SK-N-SH treated with all-trans-retinoic acid at 6 μM for 48 hours (cell line): ENCODE measurements around the gene TET2.

Experiments used
- ATAC-seq: fragments of 200-7000 bp; cut with Tn5 transposase; 3 replicates; pipeline ENCODE4 v1.9.1; 2020; ENCODE audit warnings: mild to moderate bottlenecking, moderate library complexity
- ARNTL ChIP-seq: fragments of 450-650 bp; formaldehyde crosslinking; IDR thresholded peaks from 2 replicates; pipeline ENCODE4 v1.5.0; 2020; ENCODE audit warnings: low read depth, mild to moderate bottlenecking, moderate library complexity, borderline replicate concordance
- BACH2 ChIP-seq: fragments of 250-450 bp; sonication (Bioruptor Pico); IDR thresholded peaks from 2 replicates; pipeline ENCODE4 v1.9.0; 2021; ENCODE audit warnings: mild to moderate bottlenecking, borderline replicate concordance
- CSDC2 ChIP-seq: fragments of 250-450 bp; sonication (Bioruptor Pico); IDR thresholded peaks from 2 replicates; pipeline ENCODE4 v1.5.0; 2020; ENCODE audit warnings: mild to moderate bottlenecking, moderate library complexity
- ESRRG ChIP-seq: fragments of 250-450 bp; sonication (Bioruptor Pico); IDR thresholded peaks from 2 replicates; pipeline ENCODE4 v1.6.1; 2021; ENCODE audit warnings: mild to moderate bottlenecking
- GLIS3 ChIP-seq: fragments of 250-450 bp; sonication (Bioruptor Pico); IDR thresholded peaks from 2 replicates; pipeline ENCODE4 v1.5.0; 2020; ENCODE audit warnings: mild to moderate bottlenecking, moderate library complexity
- ISL1 ChIP-seq: fragments of 250-450 bp; sonication (Bioruptor Pico); IDR thresholded peaks from 2 replicates; pipeline ENCODE4 v2.1.2; 2022; ENCODE audit warnings: mild to moderate bottlenecking, moderate library complexity
- OSR1 ChIP-seq: fragments of 250-450 bp; sonication (Bioruptor Pico); IDR thresholded peaks from 2 replicates; pipeline ENCODE4 v1.8.0; 2022; ENCODE audit warnings: moderate library complexity, mild to moderate bottlenecking, inconsistent platforms
- PPARA ChIP-seq: fragments of 250-450 bp; sonication (Bioruptor Pico); IDR thresholded peaks from 2 replicates; pipeline ENCODE4 v1.5.0; 2020; ENCODE audit warnings: mild to moderate bottlenecking, borderline replicate concordance
- RARB ChIP-seq: fragments of 250-450 bp; sonication (Bioruptor Pico); IDR thresholded peaks from 2 replicates; pipeline ENCODE4 v1.8.0; 2021; ENCODE audit warnings: mild to moderate bottlenecking, moderate library complexity
- SNAI2 ChIP-seq: fragments of 250-450 bp; sonication (Bioruptor Pico); IDR thresholded peaks from 2 replicates; pipeline ENCODE4 v1.5.0; 2020; ENCODE audit warnings: mild to moderate bottlenecking, moderate library complexity
- TCF4 ChIP-seq: fragments of 250-450 bp; sonication (Bioruptor Pico); IDR thresholded peaks from 2 replicates; pipeline ENCODE4 v1.8.0; 2021; ENCODE audit warnings: mild to moderate bottlenecking, moderate library complexity, borderline replicate concordance
- TOX ChIP-seq: fragments of 250-450 bp; sonication (Bioruptor Pico); IDR thresholded peaks from 2 replicates; pipeline ENCODE4 v1.8.0; 2021; ENCODE audit warnings: mild to moderate bottlenecking, moderate library complexity, borderline replicate concordance
- ZC3H10 ChIP-seq: fragments of 250-450 bp; sonication (Bioruptor Pico); IDR thresholded peaks from 2 replicates; pipeline ENCODE4 v1.5.1; 2021; ENCODE audit warnings: mild to moderate bottlenecking, moderate library complexity
- ZFP3 ChIP-seq: fragments of 250-450 bp; sonication (Bioruptor Pico); IDR thresholded peaks from 2 replicates; pipeline ENCODE4 v1.5.0; 2020; ENCODE audit warnings: mild to moderate bottlenecking, moderate library complexity
- ZFP30 ChIP-seq: fragments of 450-650 bp; formaldehyde crosslinking; IDR thresholded peaks from 2 replicates; pipeline ENCODE4 v1.5.0; 2022; ENCODE audit warnings: mild to moderate bottlenecking, moderate library complexity
- ZNF565 ChIP-seq: fragments of 450-650 bp; formaldehyde crosslinking; conservative IDR thresholded peaks from 2 replicates; pipeline ENCODE4 v1.5.0; 2020; ENCODE audit warnings: low read depth, mild to moderate bottlenecking, moderate library complexity
- ZNF8 ChIP-seq: fragments of 450-650 bp; formaldehyde crosslinking; IDR thresholded peaks from 2 replicates; pipeline ENCODE4 v1.5.0; 2020; ENCODE audit warnings: mild to moderate bottlenecking, moderate library complexity
- TF ChIP-seq, protein P1 (sequence below): fragments of 250-450 bp; sonication (Bioruptor Pico); IDR thresholded peaks from 2 replicates; pipeline ENCODE4 v1.5.1; 2021; ENCODE audit warnings: mild to moderate bottlenecking, moderate library complexity
- TF ChIP-seq, protein P2 (sequence below): fragments of 250-450 bp; sonication (Bioruptor Pico); IDR thresholded peaks from 2 replicates; pipeline ENCODE4 v1.5.0; 2020; ENCODE audit warnings: mild to moderate bottlenecking, moderate library complexity
- TF ChIP-seq, protein P3 (sequence below): fragments of 250-450 bp; sonication (Bioruptor Pico); IDR thresholded peaks from 2 replicates; pipeline ENCODE4 v1.8.0; 2020; ENCODE audit warnings: mild to moderate bottlenecking, moderate library complexity, borderline replicate concordance
- TF ChIP-seq, protein P4 (sequence below): fragments of 250-450 bp; sonication (Bioruptor Pico); IDR thresholded peaks from 2 replicates; pipeline ENCODE4 v1.8.0; 2021; ENCODE audit warnings: low read depth, mild to moderate bottlenecking, moderate library complexity, borderline replicate concordance
- TF ChIP-seq, protein P5 (sequence below): fragments of 250-450 bp; sonication (Bioruptor Pico); IDR thresholded peaks from 2 replicates; pipeline ENCODE4 v1.5.1; 2020; ENCODE audit warnings: low read depth, mild to moderate bottlenecking, moderate library complexity

Gene TET2

DNA sequence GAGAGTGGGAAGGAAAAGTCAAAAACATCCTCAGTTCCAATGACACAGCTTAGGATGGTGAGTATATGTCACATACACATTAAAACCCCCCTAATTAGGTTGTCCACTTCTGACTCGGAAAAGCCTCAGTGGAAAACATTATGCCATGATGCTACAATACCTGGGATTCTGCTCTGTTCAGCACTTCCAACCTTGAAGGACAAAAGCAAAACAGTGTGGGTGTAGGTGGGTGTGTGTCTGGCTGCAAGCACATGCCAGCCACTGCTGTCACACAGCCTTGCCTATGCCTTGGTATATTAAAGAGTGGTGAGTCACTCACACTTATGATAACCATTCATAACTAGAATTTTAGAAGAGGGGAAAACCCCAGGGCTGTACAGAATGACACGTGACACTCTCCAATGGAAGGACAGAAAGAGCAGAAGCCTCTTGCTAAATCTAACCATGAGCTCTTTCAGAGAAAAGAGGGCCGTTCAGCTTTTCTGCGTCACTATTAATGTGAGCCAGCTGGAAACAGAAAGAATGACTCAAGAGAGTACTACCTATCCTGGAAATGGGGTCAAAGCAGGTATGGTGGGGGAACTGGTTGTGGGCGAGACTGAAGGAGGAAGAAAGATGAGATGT is 159.6 kb downstream of the TET2 start (continued):
- TF ChIP-seq GLIS3, result no peak
- TF ChIP-seq, all 23 proteins: peak for 0

DNA sequence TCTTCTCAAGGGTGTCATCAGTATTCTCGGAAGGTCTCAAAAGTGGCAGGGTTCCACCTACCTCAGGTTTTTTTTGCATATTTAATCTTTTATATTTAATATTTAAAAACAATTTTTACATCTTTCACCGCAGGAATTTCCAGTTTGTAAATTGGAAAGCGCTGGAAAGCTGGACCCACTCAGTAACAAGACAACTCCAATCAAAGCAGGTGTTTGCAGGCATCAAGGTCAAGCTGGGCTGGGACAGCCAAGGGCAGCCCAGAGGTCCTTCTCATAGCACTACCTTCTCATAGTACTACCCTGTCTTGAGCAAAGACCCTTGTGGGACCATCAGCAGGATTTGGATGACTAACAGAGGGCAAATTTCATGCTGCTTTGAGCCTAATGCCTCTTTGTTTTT is 160.1 kb downstream of the TET2 start:
- ATAC-seq, result no peak
- no peak for TF ChIP-seq ZNF565 (CRISPR knock-in tag)
- no peak for TF ChIP-seq ZNF8
- TF ChIP-seq ZFP3 (CRISPR knock-in tag), result no peak
- no peak for TF ChIP-seq ZFP30 (CRISPR knock-in tag)
- TF ChIP-seq, protein P1, sequence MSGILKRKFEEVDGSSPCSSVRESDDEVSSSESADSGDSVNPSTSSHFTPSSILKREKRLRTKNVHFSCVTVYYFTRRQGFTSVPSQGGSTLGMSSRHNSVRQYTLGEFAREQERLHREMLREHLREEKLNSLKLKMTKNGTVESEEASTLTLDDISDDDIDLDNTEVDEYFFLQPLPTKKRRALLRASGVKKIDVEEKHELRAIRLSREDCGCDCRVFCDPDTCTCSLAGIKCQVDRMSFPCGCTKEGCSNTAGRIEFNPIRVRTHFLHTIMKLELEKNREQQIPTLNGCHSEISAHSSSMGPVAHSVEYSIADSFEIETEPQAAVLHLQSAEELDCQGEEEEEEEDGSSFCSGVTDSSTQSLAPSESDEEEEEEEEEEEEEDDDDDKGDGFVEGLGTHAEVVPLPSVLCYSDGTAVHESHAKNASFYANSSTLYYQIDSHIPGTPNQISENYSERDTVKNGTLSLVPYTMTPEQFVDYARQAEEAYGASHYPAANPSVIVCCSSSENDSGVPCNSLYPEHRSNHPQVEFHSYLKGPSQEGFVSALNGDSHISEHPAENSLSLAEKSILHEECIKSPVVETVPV (CRISPR knock-in tag), result no peak
- TF ChIP-seq TOX (CRISPR knock-in tag), result no peak
- TF ChIP-seq, protein P2, sequence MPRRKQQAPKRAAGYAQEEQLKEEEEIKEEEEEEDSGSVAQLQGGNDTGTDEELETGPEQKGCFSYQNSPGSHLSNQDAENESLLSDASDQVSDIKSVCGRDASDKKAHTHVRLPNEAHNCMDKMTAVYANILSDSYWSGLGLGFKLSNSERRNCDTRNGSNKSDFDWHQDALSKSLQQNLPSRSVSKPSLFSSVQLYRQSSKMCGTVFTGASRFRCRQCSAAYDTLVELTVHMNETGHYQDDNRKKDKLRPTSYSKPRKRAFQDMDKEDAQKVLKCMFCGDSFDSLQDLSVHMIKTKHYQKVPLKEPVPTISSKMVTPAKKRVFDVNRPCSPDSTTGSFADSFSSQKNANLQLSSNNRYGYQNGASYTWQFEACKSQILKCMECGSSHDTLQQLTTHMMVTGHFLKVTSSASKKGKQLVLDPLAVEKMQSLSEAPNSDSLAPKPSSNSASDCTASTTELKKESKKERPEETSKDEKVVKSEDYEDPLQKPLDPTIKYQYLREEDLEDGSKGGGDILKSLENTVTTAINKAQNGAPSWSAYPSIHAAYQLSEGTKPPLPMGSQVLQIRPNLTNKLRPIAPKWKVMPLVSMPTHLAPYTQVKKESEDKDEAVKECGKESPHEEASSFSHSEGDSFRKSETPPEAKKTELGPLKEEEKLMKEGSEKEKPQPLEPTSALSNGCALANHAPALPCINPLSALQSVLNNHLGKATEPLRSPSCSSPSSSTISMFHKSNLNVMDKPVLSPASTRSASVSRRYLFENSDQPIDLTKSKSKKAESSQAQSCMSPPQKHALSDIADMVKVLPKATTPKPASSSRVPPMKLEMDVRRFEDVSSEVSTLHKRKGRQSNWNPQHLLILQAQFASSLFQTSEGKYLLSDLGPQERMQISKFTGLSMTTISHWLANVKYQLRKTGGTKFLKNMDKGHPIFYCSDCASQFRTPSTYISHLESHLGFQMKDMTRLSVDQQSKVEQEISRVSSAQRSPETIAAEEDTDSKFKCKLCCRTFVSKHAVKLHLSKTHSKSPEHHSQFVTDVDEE (CRISPR knock-in tag), result no peak
- TF ChIP-seq CSDC2, result no peak
- TF ChIP-seq, protein P3, sequence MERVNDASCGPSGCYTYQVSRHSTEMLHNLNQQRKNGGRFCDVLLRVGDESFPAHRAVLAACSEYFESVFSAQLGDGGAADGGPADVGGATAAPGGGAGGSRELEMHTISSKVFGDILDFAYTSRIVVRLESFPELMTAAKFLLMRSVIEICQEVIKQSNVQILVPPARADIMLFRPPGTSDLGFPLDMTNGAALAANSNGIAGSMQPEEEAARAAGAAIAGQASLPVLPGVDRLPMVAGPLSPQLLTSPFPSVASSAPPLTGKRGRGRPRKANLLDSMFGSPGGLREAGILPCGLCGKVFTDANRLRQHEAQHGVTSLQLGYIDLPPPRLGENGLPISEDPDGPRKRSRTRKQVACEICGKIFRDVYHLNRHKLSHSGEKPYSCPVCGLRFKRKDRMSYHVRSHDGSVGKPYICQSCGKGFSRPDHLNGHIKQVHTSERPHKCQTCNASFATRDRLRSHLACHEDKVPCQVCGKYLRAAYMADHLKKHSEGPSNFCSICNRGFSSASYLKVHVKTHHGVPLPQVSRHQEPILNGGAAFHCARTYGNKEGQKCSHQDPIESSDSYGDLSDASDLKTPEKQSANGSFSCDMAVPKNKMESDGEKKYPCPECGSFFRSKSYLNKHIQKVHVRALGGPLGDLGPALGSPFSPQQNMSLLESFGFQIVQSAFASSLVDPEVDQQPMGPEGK (CRISPR knock-in tag), result no peak
- no peak for TF ChIP-seq PPARA (CRISPR knock-in tag)
- TF ChIP-seq SNAI2, result no peak
- TF ChIP-seq ARNTL (CRISPR knock-in tag), result no peak
- TF ChIP-seq RARB (CRISPR knock-in tag), result no peak
- TF ChIP-seq, protein P4, sequence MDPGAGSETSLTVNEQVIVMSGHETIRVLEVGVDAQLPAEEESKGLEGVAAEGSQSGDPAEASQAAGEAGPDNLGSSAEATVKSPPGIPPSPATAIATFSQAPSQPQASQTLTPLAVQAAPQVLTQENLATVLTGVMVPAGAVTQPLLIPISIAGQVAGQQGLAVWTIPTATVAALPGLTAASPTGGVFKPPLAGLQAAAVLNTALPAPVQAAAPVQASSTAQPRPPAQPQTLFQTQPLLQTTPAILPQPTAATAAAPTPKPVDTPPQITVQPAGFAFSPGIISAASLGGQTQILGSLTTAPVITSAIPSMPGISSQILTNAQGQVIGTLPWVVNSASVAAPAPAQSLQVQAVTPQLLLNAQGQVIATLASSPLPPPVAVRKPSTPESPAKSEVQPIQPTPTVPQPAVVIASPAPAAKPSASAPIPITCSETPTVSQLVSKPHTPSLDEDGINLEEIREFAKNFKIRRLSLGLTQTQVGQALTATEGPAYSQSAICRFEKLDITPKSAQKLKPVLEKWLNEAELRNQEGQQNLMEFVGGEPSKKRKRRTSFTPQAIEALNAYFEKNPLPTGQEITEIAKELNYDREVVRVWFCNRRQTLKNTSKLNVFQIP (CRISPR knock-in tag), result no peak
- no peak for TF ChIP-seq BACH2
- TF ChIP-seq TCF4 (CRISPR knock-in tag), result no peak
- no peak for TF ChIP-seq ISL1 (CRISPR knock-in tag)
- TF ChIP-seq, protein P5, sequence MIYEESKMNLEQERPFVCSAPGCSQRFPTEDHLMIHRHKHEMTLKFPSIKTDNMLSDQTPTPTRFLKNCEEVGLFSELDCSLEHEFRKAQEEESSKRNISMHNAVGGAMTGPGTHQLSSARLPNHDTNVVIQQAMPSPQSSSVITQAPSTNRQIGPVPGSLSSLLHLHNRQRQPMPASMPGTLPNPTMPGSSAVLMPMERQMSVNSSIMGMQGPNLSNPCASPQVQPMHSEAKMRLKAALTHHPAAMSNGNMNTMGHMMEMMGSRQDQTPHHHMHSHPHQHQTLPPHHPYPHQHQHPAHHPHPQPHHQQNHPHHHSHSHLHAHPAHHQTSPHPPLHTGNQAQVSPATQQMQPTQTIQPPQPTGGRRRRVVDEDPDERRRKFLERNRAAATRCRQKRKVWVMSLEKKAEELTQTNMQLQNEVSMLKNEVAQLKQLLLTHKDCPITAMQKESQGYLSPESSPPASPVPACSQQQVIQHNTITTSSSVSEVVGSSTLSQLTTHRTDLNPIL, result no peak
- TF ChIP-seq, all 23 proteins: peak for 0

DNA sequence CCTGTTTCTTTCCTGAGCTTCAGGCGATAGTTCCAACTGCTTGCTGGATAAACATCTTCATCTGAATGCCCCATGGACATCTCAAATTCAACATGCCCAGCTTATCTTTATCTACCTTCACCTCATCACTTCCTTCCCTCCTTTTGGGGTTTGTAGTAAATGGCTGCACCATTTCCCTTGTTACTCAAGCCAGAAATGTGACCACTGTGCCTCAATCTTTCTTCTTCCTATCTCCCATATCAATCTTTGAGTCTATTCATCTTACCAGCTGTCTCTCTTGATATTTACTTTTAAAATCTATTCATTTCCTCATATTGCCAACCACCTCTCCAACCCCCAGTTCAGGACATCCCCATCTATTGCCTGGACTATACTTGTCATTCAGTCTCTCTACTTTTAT is 171.8 kb downstream of the TET2 start:
- no peak for ATAC-seq
- TF ChIP-seq PPARA (CRISPR knock-in tag) (no peak), ARNTL (CRISPR knock-in tag) (no peak), ZC3H10 (CRISPR knock-in tag) (no peak)

DNA sequence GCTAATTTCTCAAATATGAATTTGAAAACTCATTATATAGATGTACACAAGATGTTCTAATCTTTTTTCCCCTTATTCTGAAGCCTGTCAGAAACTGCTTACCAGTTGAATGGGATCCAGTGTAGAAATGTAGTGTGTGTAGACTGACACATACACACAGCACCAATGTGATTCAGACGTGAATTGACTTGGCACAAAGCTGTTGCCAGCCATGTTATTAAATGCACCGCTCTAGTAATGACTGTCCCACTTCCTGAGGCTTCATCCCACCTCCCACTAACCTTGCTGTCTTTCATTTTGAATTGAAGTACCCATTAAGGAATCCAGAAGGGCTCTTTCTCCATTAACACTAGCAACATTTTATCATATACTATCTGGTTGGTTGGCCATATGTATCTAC is 180.5 kb downstream of the TET2 start:
- ATAC-seq, result no peak
- no peak for TF ChIP-seq GLIS3
- TF ChIP-seq, protein P2 (CRISPR knock-in tag), result no peak
- no peak for TF ChIP-seq ZC3H10 (CRISPR knock-in tag)
- no peak for TF ChIP-seq CSDC2
- TF ChIP-seq, protein P5, result no peak
- no peak for TF ChIP-seq OSR1 (CRISPR knock-in tag)
- no peak for TF ChIP-seq TCF4 (CRISPR knock-in tag)
- TF ChIP-seq ISL1 (CRISPR knock-in tag), result no peak
- no peak for TF ChIP-seq ESRRG (CRISPR knock-in tag)
- TF ChIP-seq ZNF565 (CRISPR knock-in tag), result no peak
- no peak for TF ChIP-seq RARB (CRISPR knock-in tag)
